Fibroblast of lung (primary cell): Measurements from ENCODE around the gene PRSS50.

Source experiments
- CTCF ChIP-seq, 2 donors: IDR thresholded peaks in 1 of 2; conservative IDR thresholded peaks in 1 of 2; 1 replicate in 1 of 2; 2 replicates in 1 of 2; pipeline ENCODE4 v1.5.1; 2011 to 2012; ENCODE audit warnings: low read length in 2 of 2, control low read depth in 1 of 2, inconsistent platforms in 1 of 2, low read depth in 1 of 2, mild to moderate bottlenecking in 1 of 2
- EZH2 ChIP-seq: IDR thresholded peaks from 2 replicates; pipeline ENCODE4 v1.5.1; 2012; ENCODE audit warnings: low read length, control low read depth, mild to moderate bottlenecking; ENCODE audit errors: missing control alignments

GRCh38 chr3:46673151-46674030, 44.3 kb downstream of the PRSS50 start:
- TF ChIP-seq CTCF (conservative IDR thresholded peaks at IDR 0.05 in 1 of 2, IDR thresholded peaks at IDR 0.05 in 1 of 2; ENCODE audit: low read depth in 1 of 2, low read length in 2 of 2) (no peak), EZH2 (no peak)
